K562 (cell line): ENCODE measurements around the gene CYP4B1. TPM values are rescaled to one million over a fixed set of nuclear protein-coding genes. Genes with fewer than 3 reads are reported as not detected.

ENCODE experiments used
- ERF ChIP-seq: fragments of 450-650 bp; formaldehyde crosslinking; IDR thresholded peaks from 2 replicates; pipeline ENCODE4 v1.4.0; 2020; ENCODE audit warnings: mild to moderate bottlenecking, mixed read lengths
- KDM1A ChIP-seq, 2 experiments: fragments of 450-650 bp; IDR thresholded peaks; 2 replicates each; pipeline ENCODE4 v1.6.1; 2016; ENCODE audit warnings: mild to moderate bottlenecking in 2 of 2
- LEF1 ChIP-seq: fragments of 450-650 bp; IDR thresholded peaks from 2 replicates; pipeline ENCODE4 v1.6.1; 2016; ENCODE audit warnings: mild to moderate bottlenecking
- RBFOX2 ChIP-seq: fragments of 200-400 bp; formaldehyde crosslinking; IDR thresholded peaks from 2 replicates; pipeline ENCODE4 v1.6.1; 2017; ENCODE audit warnings: low read depth, mild to moderate bottlenecking, low read length, moderate library complexity
- SMARCC2 ChIP-seq: fragments of 450-650 bp; IDR thresholded peaks from 2 replicates; pipeline ENCODE4 v1.6.1; 2017; ENCODE audit warnings: antibody characterized with exemption, moderate library complexity, mild to moderate bottlenecking, low read depth
- YY1 ChIP-seq, 3 experiments: IDR thresholded peaks; 2 replicates each; pipeline ENCODE4 v1.6.1; 2011; ENCODE audit warnings: low read length in 2 of 3, mild to moderate bottlenecking in 2 of 3, moderate library complexity in 2 of 3, borderline replicate concordance in 1 of 3, control low read depth in 1 of 3, low read depth in 1 of 3; ENCODE audit not compliant: insufficient read depth in 3 of 3, insufficient replicate concordance in 2 of 3, control insufficient read depth in 1 of 3, insufficient read length in 1 of 3; ENCODE audit errors: extremely low read depth in 1 of 3
- ZNF212 ChIP-seq: fragments of 450-650 bp; formaldehyde crosslinking; IDR thresholded peaks from 2 replicates; pipeline ENCODE4 v1.4.0; 2020; ENCODE audit warnings: mild to moderate bottlenecking
- ZNF512 ChIP-seq: IDR thresholded peaks from 2 replicates; pipeline ENCODE4 v1.6.1; 2016; ENCODE audit warnings: missing genetic modification characterization, missing compliant biosample characterization
- ZNF696 ChIP-seq: fragments of 250-450 bp; sonication (Bioruptor Pico); conservative IDR thresholded peaks from 2 replicates; pipeline ENCODE4 v1.4.0; 2020; ENCODE audit warnings: mild to moderate bottlenecking, moderate library complexity
- ZNF77 ChIP-seq: fragments of 250-450 bp; sonication (Bioruptor Pico); IDR thresholded peaks from 2 replicates; pipeline ENCODE4 v1.5.0; 2020
- polyA plus RNA-seq, 8 experiments: library from polyadenylated mRNA; depleted of rRNA in 4 of 8; stranded (reverse) in 5 of 8; unstranded in 3 of 8; fragments of >200 nt; fragmentation: Nextera tagmentation in 2 of 8; fragmentation: Illumina TruSeq in 1 of 8; extraction: Ambion mirVana in 2 of 8; extraction: Trizol in 1 of 8; gene quantifications; 2 replicates each; pipeline versions ENCODE4 v1.2.1 to v1.2.3, GENCODE V29; 2011 to 2014; ENCODE audit warnings: inconsistent platforms in 1 of 8, missing spikeins in 1 of 8
- total RNA-seq, 7 experiments: library from RNA; depleted of rRNA in 6 of 7; stranded (reverse); fragments of >200 nt in 6 of 7; fragmentation: Illumina TruSeq in 2 of 7; extraction: Trizol in 2 of 7; gene quantifications; 2 replicates each; pipeline versions ENCODE4 v1.2.1 to v1.2.3, GENCODE V29; 2011 to 2021; ENCODE audit warnings: low replicate concordance in 1 of 7

The CYP4B1 gene
- total and polyA plus RNA-seq, 9 of the 15 experiments (the other 6 are each of a cell fraction or from before 2014, with no cell fraction given), result 0.69 TPM; not detected in 8

GRCh38 chr1:46757247-46757955 lies 41.4 kb upstream of the CYP4B1 start (continued):
- TF ChIP-seq ZNF512 (tag), result no peak
- TF ChIP-seq SMARCC2, result no peak
- no peak for TF ChIP-seq ZNF212 (CRISPR knock-in tag)
- TF ChIP-seq KDM1A (IDR thresholded peaks at IDR 0.05), result no peak
- TF ChIP-seq ZNF696 (CRISPR knock-in tag), result no peak
- no peak for TF ChIP-seq RBFOX2
- TF ChIP-seq LEF1, result no peak
- TF ChIP-seq ZNF77 (CRISPR knock-in tag), result no peak
- TF ChIP-seq YY1 (IDR thresholded peaks at IDR 0.05; ENCODE audit: borderline replicate concordance in 1 of 3, control insufficient read depth in 1 of 3, extremely low read depth in 1 of 3, insufficient read depth in 3 of 3, insufficient read length in 1 of 3, insufficient replicate concordance in 2 of 3, low read depth in 1 of 3, low read length in 2 of 3), result no peak
- no peak for TF ChIP-seq ERF (CRISPR knock-in tag)
